GM21528 (cell line): Measurements from ENCODE around the gene XYLT2.
"Not testable (repeated sequence)": the region's sequence is repeated elsewhere in the genome, so short reads cannot be mapped to it uniquely, and the experiment has no call there.

Experiments used
- ATAC-seq: cut with Tn5 transposase; IDR thresholded peaks from one replicate; pipeline ENCODE4 v1.9.1; 2021; ENCODE audit warnings: mild to moderate bottlenecking, moderate library complexity; ENCODE audit not compliant: unreplicated experiment, low FRiP score

XYLT2 gene

DNA sequence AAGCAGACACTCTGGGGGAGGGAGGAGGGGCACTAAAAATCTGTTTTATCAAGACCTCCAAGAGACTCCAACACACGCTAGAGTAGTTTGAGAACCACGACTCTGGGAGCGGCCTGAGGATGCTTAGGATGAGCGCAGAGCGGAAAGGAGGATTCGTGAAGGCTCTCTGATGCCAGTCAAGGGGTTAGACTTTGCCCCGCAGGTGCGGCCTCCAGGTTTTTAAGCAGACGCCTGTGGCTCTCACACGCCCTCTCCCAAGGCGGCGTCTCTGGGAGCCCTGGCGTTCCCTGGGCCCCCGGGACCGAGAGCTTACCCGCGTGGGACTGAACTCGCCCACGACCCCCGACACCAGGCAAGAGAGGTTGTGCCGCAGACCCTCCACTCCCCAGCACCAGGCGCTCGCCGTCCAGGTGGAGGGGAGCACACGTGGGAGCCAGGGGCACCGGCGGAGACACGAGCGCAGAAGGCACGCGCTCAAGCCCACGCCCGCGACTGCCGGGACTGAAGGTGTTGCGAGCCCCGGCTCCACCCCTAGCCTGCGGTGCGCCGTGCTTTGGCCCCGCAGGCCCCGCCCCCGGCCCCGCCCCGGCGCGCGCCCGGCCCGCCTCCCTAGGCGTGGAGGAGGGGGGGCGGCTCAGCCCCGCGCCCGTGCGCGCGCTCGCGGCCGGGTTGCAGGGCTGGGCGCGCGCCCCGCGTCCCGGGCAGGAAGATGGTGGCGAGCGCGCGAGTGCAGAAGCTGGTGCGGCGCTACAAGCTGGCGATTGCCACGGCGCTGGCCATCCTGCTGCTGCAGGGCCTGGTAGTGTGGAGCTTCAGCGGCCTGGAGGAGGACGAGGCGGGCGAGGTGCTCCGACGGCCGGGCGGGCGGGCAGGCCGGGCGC is at the start of gene XYLT2:
Gene XYLT2 (plus strand): TSS at position 695 of the 881 bp plus-strand sequence. CDS start 15 bp downstream, at position 710.
- peak; percentile 79 for ATAC-seq

GRCh38 chr17:50297407-50297865 is 48.5 kb upstream of the XYLT2 start:
- ATAC-seq = no peak

DNA sequence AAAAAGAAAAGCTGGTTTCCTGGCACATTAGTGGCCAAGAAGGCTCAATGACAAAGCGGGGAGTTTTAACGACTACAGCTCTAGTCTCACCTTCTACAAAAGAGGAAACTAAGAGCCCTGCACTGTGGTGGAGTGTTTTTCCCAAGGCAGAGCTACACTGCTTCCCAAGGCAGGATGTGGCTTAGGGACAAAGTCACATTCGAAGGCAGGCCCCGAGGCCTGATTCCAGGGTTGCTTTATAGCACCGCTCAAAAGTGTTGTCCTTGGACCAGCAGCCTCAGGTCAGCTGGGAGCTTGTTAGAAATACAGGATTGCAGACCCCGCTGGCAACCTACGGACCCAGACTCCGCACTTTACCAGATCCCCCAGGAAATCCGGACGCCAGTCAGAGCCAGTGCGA is 47.9 kb upstream of the XYLT2 start:
- ATAC-seq = no peak

- no peak for ATAC-seq
These were observed 46.1 kb upstream of the XYLT2 start for GRCh38 chr17:50299776-50300175.

DNA sequence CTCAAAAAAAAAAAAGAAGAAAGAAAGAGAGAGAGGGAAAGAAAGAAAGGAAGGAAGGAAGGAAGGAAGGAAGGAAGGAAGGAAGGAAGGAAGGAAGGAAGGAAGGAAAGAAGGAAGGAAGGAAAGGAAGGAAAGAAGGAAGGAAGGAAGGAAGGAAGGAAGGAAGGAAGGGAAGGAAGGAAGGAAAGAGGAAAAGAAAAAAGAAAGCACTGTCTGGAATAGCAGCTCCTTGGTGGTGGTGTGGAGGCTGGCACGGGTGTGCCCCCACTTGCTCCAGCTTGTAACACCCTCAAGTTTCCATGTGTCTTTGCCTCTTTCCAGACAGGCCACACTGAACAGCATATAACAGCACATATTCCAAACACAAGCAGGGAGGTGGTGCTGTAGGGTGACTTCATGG is 45.1 kb upstream of the XYLT2 start:
- ATAC-seq = not testable (repeated sequence)

DNA sequence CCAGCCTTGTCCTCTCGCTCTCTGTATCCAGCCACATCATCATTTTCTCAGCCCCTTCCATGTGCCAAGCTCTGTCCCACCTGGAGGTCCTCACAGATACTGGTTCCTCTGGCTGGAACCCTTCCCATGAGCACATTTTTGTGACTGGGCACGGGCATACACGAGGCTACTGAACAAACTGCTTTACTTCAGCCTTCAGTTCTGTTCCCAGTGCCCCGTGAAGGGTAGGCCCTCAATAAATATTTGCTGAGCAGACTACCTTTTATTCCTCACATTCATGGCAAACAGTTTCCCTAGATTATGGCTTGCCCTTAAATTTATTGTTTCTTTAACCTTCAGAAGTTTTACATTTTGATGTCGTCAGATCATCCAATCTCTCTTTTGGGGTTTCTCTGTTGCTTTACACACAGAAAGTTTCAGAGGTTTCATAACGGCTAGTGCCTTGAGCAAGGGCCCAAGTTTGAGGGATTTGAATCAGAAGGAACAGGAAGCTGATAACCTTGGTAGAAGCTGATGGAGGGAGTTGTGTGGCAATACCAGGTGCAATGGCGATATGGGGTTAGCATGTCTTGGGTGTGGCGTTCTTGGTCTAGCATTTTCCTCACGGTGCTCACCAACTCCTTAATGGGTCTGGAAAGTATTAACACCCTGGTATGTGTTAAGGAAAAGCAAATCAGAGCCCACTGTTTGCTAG is 43.9 kb upstream of the XYLT2 start:
- ATAC-seq = no peak

DNA sequence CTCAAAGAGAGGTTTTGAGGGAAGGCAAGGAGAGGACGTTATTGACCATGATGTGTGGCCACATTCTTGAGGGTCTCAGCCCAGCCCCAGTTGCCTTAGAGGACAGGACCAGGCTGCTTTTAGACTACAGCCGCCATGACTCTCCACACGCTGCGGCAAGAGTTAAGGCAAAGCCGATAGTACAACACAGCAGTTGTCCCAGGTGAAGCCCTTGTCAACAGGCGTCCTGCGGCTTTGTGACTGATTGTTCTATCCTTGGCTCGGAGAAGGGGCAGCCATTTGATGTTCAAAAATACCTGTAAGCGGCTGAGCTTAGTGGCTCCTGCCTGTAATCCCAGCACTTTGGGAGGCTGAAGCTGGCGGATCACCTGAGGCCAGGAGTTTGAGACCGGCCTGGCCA is 42.9 kb upstream of the XYLT2 start:
- ATAC-seq = no peak

GRCh38 chr17:50303596-50303995 is 42.3 kb upstream of the XYLT2 start:
- no peak for ATAC-seq

DNA sequence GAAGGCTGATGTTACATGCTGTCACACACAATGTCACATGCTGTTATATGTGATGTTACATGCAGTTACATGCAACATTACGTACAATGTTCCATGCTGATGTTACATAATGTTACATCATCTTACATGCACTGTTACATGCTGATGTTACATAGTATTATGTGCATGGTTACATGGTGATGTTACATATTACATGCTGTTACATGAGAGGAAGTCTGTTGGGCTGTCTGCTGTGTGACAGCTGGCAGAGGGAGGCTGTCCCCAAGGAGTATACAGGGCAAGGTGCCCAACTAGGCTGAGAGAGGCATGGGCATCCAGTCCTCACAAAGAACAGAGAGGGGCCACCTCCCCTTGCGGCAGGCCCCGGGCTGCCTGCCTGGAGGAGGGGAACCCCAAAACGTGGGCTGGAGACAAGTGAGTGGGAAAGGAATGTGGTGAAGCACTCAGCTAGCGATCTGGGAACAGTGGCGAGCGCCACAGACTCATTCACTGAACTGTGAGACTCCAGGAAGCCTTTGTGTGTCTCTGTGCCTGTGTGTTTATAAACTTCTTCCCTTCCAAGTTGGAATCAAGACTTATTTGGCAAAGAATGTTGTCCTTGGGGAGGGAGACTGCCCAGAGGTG is 41.0 kb upstream of the XYLT2 start:
- no peak for ATAC-seq

DNA sequence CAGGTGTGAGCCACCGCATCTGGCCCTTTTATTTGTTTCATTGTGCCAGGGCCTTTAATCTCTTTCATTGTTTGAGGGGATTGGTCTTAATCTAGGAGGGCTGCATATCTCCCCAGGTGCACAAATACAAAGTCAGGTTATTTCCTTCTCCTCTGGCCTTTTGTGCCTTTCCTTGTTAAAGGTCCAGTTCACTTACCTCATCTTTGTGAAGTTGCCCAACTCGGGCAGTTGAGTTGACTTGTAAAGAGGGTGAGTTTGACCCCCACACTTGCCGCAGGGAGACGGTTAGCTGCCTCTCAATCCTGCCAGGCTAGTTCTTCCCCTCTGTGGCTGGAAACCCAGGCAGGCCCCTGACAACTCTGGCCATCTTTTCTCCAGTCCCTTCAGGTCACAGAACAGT is 38.3 kb upstream of the XYLT2 start:
- no peak for ATAC-seq

DNA sequence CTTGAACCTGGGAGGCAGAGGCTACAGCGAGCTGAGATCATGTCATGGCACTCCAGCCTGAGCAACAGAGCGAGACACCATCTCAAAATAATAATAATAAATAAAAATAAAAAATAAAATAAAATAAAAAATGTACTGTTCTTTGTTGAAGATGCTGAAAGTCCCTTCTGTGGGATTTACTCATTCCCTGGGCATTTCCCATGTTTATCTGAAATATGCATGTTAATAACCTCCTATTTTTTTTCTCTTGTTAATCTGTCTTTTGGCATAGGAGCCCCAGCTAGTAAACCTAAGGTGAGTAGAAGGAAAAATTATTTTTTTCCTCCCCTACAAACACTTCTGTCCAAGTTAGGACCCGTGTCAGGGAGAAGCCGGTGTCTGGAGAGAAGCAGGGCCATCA is 37.3 kb upstream of the XYLT2 start:
- no peak for ATAC-seq

GRCh38 chr17:50310455-50311111 is 35.3 kb upstream of the XYLT2 start:
- ATAC-seq = peak; percentile 11

GRCh38 chr17:50311112-50311460 is 34.8 kb upstream of the XYLT2 start:
- peak; percentile 58 for ATAC-seq

GRCh38 chr17:50311483-50311882 is 34.4 kb upstream of the XYLT2 start:
- no peak for ATAC-seq

GRCh38 chr17:50312308-50312707 is 33.6 kb upstream of the XYLT2 start:
- ATAC-seq = no peak

GRCh38 chr17:50314456-50315011 is 31.4 kb upstream of the XYLT2 start:
- no peak for ATAC-seq

- ATAC-seq = no peak
These were observed 29.8 kb upstream of the XYLT2 start for GRCh38 chr17:50316016-50316587.

GRCh38 chr17:50316660-50317059 is 29.3 kb upstream of the XYLT2 start:
- ATAC-seq = not testable (repeated sequence)

DNA sequence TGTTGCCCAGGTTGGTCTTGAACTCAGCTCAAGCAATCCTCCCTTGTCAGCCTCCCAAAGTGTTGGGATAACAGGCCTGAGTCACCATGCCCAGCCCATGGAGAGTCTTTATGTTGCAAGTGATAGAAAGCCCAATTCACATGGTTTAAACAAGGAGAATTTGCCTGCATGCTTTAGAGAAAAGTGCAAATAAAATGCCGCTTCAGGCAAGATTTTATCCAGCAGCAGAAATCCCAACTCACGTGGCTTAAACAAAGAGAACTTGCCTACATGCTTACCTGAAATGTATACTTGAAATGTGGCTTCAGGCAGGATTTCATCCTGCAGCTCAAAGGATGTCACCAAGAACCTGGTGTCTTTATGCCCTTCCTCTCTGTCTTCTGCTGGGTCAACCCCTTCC is 28.8 kb upstream of the XYLT2 start:
- ATAC-seq = no peak
